HFF-Myc (cell line): ENCODE results near the gene PLIN4.

Experiments
- DNase-seq: peaks from one replicate; pipeline ENCODE4 v3.0.0-alpha.2; 2011; ENCODE audit warnings: low read depth; ENCODE audit errors: extremely low read depth
- H3K4me3 ChIP-seq: replicated peaks from 2 replicates; pipeline ENCODE4 v1.5.1; 2011; ENCODE audit warnings: low read depth, mild to moderate bottlenecking, control low read depth, low read length
- TF ChIP-seq, protein P1 (sequence below): IDR thresholded peaks from 2 replicates; pipeline ENCODE4 v1.5.1; 2012; ENCODE audit warnings: mild to moderate bottlenecking, low read depth, low read length, control low read depth; ENCODE audit errors: missing control alignments

PLIN4 gene

DNA sequence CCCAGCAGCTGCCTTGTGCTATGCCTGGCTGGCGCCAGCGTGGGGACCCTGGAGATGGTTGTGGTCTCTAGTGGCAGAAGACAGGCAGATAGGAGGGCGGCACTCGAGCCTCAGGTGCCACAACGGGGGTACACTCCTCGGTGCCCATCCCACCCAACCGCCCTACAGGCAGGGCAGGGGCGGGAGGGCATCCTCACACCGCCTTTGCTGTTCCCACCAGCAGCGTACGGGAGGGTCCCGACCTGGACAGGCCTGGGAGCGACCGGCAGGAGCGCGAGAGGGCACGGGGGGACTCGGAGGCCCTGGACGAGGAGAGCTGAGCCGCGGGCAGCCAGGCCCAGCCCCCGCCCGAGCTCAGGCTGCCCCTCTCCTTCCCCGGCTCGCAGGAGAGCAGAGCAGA, 16.6 kb downstream of the PLIN4 start:
- H3K4me3 ChIP-seq: no peak overlapping the region
- TF ChIP-seq, protein P1, sequence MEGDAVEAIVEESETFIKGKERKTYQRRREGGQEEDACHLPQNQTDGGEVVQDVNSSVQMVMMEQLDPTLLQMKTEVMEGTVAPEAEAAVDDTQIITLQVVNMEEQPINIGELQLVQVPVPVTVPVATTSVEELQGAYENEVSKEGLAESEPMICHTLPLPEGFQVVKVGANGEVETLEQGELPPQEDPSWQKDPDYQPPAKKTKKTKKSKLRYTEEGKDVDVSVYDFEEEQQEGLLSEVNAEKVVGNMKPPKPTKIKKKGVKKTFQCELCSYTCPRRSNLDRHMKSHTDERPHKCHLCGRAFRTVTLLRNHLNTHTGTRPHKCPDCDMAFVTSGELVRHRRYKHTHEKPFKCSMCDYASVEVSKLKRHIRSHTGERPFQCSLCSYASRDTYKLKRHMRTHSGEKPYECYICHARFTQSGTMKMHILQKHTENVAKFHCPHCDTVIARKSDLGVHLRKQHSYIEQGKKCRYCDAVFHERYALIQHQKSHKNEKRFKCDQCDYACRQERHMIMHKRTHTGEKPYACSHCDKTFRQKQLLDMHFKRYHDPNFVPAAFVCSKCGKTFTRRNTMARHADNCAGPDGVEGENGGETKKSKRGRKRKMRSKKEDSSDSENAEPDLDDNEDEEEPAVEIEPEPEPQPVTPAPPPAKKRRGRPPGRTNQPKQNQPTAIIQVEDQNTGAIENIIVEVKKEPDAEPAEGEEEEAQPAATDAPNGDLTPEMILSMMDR: no peak
- no peak for DNase-seq

- TF ChIP-seq, protein P1: no peak
- H3K4me3 ChIP-seq: no peak overlapping the region
- DNase-seq: no peak
Observed at GRCh38 chr19:4500841-4501591, 17.3 kb downstream of the PLIN4 start.

GRCh38 chr19:4499855-4500254, 18.4 kb downstream of the PLIN4 start:
- no peak overlapping the region for H3K4me3 ChIP-seq
- TF ChIP-seq, protein P1: no peak
- no peak for DNase-seq

GRCh38 chr19:4499318-4499717, 19.0 kb downstream of the PLIN4 start:
- no peak for DNase-seq
- H3K4me3 ChIP-seq: no peak overlapping the region
- TF ChIP-seq, protein P1: no peak

GRCh38 chr19:4498694-4499093, 19.6 kb downstream of the PLIN4 start:
- TF ChIP-seq, protein P1: no peak
- DNase-seq: no peak
- H3K4me3 ChIP-seq: no peak overlapping the region

DNA sequence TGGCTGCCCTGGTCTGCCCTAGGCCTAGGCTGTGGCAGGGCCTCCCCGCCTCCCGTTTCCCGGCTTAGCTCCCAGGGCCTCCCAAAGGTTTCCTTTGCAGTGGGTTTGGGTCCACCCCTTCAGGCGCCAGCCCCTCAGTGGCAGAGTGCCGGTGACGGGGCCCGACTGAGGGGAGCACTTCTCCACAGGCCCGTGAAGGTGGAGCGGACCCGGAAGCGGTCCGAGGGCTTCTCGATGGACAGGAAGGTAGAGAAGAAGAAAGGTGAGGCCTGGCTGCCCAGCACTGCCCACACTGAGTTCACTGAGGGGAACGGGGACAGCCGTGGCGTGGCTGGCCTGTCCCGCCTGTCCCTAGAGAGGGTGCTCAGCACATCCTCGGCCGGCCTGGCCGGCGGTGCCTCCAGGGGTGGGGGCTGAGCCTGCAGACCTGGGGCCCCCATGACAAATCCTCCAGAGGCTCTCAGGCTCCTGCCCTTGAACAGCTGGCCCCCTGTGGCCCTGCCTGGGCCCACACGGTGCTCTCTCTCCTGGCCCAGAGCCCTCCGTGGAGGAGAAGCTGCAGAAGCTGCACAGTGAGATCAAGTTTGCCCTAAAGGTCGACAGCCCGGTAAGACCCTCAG, 20.4 kb downstream of the PLIN4 start:
- H3K4me3 ChIP-seq: no peak overlapping the region
- DNase-seq: no peak
- TF ChIP-seq, protein P1: no peak

- no peak overlapping the region for H3K4me3 ChIP-seq
- TF ChIP-seq, protein P1: no peak
- DNase-seq: no peak
Observed at GRCh38 chr19:4496304-4496703, 22.0 kb downstream of the PLIN4 start.
